Endodermal cell (in vitro differentiated cells): Measurements from ENCODE around the gene DNAJB1. TPM values are rescaled to one million over a fixed set of nuclear protein-coding genes. Genes with fewer than 3 reads are reported as not detected.

Experiments used
- DNase-seq: peaks from one replicate; pipeline ENCODE4 v3.0.0-alpha.2; 2017
- H3K27ac ChIP-seq: 2 replicates; pipeline ENCODE4 v1.5.1; 2013; ENCODE audit warnings: mild to moderate bottlenecking, low read depth, low read length, moderate library complexity
- H3K27me3 ChIP-seq: 2 replicates; pipeline ENCODE4 v1.6.1; 2013; ENCODE audit warnings: mild to moderate bottlenecking, low read length, moderate library complexity; ENCODE audit not compliant: insufficient read depth, control insufficient read depth, poor library complexity, severe bottlenecking
- H3K36me3 ChIP-seq: 2 replicates; pipeline ENCODE4 v1.7.0; 2013; ENCODE audit warnings: mild to moderate bottlenecking, low read length, moderate library complexity; ENCODE audit not compliant: control insufficient read depth, insufficient read depth
- H3K4me1 ChIP-seq: one replicate; pipeline ENCODE4 v1.7.0; 2013; ENCODE audit warnings: low read length; ENCODE audit not compliant: control insufficient read depth, insufficient read depth
- H3K4me3 ChIP-seq: 2 replicates; pipeline ENCODE4 v1.5.1; 2013; ENCODE audit warnings: mild to moderate bottlenecking, low read length, moderate library complexity
- H3K9ac ChIP-seq: 2 replicates; pipeline ENCODE4 v1.6.1; 2013; ENCODE audit warnings: mild to moderate bottlenecking, low read length, moderate library complexity; ENCODE audit not compliant: poor library complexity, severe bottlenecking; ENCODE audit errors: extremely low read depth
- H3K9me3 ChIP-seq: 2 replicates; pipeline ENCODE4 v1.6.1; 2013; ENCODE audit warnings: mild to moderate bottlenecking, low read length, moderate library complexity; ENCODE audit not compliant: control insufficient read depth
- H3K27ac Mint-ChIP-seq: 2 replicates; pipeline ENCODE4 v1.8.0; 2020; ENCODE audit warnings: mixed read lengths
- H3K27me3 Mint-ChIP-seq: 2 replicates; pipeline ENCODE4 v1.8.0; 2021; ENCODE audit warnings: mild to moderate bottlenecking, mixed read lengths; ENCODE audit not compliant: insufficient read depth
- H3K36me3 Mint-ChIP-seq: 2 replicates; pipeline ENCODE4 v1.8.0; 2020; ENCODE audit warnings: low read depth, mixed read lengths
- H3K4me1 Mint-ChIP-seq: 2 replicates; pipeline ENCODE4 v1.8.0; 2020; ENCODE audit warnings: mixed read lengths
- H3K4me3 Mint-ChIP-seq: 2 replicates; pipeline ENCODE4 v1.8.0; 2020; ENCODE audit warnings: mild to moderate bottlenecking, moderate library complexity, mixed read lengths
- H3K9me3 Mint-ChIP-seq: 2 replicates; pipeline ENCODE4 v1.8.0; 2020; ENCODE audit warnings: mild to moderate bottlenecking, mixed read lengths
- WGBS, 2 experiments: methylation state at CpG; one replicate each; pipeline versions ENCODE4 v1.1.5 to v1.1.7; 2013; ENCODE audit warnings: missing lambda C conversion rate in 2 of 2, mixed read lengths in 1 of 2; ENCODE audit not compliant: insufficient coverage in 1 of 2, insufficient read length in 1 of 2; 5-methylcytosine and 5-hydroxymethylcytosine counted together
- total RNA-seq, 2 donors: library from RNA; stranded (reverse); fragmentation: NEBNext Ultra II Directional in 1 of 2; extraction: Animal tissue kit (Norgen Biotek cat#: 25700) in 1 of 2; gene quantifications; 2 replicates in 1 of 2; 3 replicates in 1 of 2; pipeline ENCODE4 v1.2.1, GENCODE V29; 2021
- TF ChIP-seq, protein P1 (sequence below): fragments of 200-600 bp; sonication (generic); conservative IDR thresholded peaks from 2 replicates; pipeline ENCODE4 v1.5.0; 2021; ENCODE audit warnings: antibody characterized with exemption, mild to moderate bottlenecking

DNAJB1 gene
- total RNA-seq, 2 donors from 2014 or later = 66.1 to 70.0 TPM

DNA sequence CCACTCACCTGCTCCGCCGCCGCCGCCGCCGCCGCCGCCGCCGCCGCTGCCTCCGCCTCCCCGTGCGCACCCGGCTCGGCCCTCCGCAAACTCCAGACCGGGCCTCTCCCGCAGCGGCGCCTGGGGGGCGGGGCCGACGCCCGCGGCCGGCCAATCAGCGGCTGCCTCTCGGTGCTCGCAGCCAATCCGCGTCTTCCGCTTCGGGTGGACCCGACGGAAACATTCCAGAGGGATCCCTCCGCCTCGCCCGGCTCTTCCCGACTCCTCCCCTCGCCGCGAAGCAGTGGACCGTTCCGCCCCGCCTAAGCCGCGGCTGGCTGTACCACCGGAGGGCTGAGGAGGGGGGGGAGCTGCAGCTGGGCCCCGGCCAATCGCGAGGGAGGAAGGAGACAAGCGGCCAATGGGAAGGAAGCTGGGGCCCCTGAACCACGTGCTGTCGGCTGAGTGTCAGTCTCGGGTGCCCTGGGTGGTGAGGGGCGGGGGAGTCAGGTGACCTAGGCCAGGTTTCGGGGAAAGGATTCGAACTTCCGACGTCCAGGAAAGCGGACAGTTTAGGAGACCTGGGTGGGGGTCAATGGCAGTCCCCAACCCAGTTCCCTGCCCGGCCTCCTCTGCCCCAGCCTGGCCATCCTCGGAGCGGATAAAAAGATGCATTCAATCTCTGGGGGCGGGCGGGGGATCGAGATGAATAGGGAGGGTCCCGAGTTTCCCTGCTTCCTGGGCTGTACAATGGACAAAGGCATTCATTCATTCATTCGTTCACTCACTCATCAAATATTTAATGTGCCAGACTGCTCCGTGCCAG is 22.0 kb downstream of the DNAJB1 start, which contains the start of gene GIPC1:
Gene GIPC1, minus strand, starts transcription at position 99 of the 805 bp plus-strand sequence. CDS start 13,151 bp downstream, outside the sequence.
- Mint-ChIP-seq H3K4me3 (peak within 1 kb of the TSS; percentile 77), H3K9me3 (no peaks in the 10 kb centered on the region), H3K27ac (peak within 1 kb of the TSS; percentile 76), H3K36me3 (peaks cover 18% of the 10 kb centered on the region), H3K4me1 (peaks cover 2% of the 10 kb centered on the region), H3K27me3 (no peaks in the 10 kb centered on the region)
- peaks cover 3% of the 10 kb centered on the region for H3K4me1 ChIP-seq
- peak; percentile 99 for DNase-seq
- peak within 1 kb of the TSS; percentile 96 for H3K4me3 ChIP-seq
- no peaks in the 10 kb centered on the region for H3K27me3 ChIP-seq
- no peak within 1 kb of the TSS for H3K27ac ChIP-seq
- peaks cover 6% of the 10 kb centered on the region for H3K36me3 ChIP-seq
- H3K9ac ChIP-seq = peak within 1 kb of the TSS; percentile 29
- TF ChIP-seq, protein P1, sequence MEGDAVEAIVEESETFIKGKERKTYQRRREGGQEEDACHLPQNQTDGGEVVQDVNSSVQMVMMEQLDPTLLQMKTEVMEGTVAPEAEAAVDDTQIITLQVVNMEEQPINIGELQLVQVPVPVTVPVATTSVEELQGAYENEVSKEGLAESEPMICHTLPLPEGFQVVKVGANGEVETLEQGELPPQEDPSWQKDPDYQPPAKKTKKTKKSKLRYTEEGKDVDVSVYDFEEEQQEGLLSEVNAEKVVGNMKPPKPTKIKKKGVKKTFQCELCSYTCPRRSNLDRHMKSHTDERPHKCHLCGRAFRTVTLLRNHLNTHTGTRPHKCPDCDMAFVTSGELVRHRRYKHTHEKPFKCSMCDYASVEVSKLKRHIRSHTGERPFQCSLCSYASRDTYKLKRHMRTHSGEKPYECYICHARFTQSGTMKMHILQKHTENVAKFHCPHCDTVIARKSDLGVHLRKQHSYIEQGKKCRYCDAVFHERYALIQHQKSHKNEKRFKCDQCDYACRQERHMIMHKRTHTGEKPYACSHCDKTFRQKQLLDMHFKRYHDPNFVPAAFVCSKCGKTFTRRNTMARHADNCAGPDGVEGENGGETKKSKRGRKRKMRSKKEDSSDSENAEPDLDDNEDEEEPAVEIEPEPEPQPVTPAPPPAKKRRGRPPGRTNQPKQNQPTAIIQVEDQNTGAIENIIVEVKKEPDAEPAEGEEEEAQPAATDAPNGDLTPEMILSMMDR = no peak
- WGBS, 2 experiments = 10 to 33% methylated on average over 16 to 71 of the region's 71 CpGs
- H3K9me3 ChIP-seq = no peaks in the 10 kb centered on the region

- H3K9me3 ChIP-seq = no peaks in the 10 kb centered on the region
- H3K27ac ChIP-seq = no peak overlapping the region
- no peaks in the 10 kb centered on the region for H3K27me3 ChIP-seq
- no peak for DNase-seq
- peaks cover 21% of the 10 kb centered on the region for H3K36me3 Mint-ChIP-seq
- peaks cover 6% of the 10 kb centered on the region for H3K36me3 ChIP-seq
- H3K27me3 Mint-ChIP-seq = no peaks in the 10 kb centered on the region
- H3K4me3 Mint-ChIP-seq = peak overlapping the region; percentile 77
- peak overlapping the region; percentile 74 for H3K27ac Mint-ChIP-seq
- peak overlapping the region; percentile 29 for H3K9ac ChIP-seq
- TF ChIP-seq, protein P1 = no peak
- peaks cover 2% of the 10 kb centered on the region for H3K4me1 Mint-ChIP-seq
- 0% methylated on average over 5 to 28 of the region's 28 CpGs for WGBS, 2 experiments
- no peaks in the 10 kb centered on the region for H3K9me3 Mint-ChIP-seq
- H3K4me1 ChIP-seq = peaks cover 3% of the 10 kb centered on the region
- H3K4me3 ChIP-seq = peak overlapping the region; percentile 96
Observed at GRCh38 chr19:14495672-14496028, 22.5 kb downstream of the DNAJB1 start.

DNA sequence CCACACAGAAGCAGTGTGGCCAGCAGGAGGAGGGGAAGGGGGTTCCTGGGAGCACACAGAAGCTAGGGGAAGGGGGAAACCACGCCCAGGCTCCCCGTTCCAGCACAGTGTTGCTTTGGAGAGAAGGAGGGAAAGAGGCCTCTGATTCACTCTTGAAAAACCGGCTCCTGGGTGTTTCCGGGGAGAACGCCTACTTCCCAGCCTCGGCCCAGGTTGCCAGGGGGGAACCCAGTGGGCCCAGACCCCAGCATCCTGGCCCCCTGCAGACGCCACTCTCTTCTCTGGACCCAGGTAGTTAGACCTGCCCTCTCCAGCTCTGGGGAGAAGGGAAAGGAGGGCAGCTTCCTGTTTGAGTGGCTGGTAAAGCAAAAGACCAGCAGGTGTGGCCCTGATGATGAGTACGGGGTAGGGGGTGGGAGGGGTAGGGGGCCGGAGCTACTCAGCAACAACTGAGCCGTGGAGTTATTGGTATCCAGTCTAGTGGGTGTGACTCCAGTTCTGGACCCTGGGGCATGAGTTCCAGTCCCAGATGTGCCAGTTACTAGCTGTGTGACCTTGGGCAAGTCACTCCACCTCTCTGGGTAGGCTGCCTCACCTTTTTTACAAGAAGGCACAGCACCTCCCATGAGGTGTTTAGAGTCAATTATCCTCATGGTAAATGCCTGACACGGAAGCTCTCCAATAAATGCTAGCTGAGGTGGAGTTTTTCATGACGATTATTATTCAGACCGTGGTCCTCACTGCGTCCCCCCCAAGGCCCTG is 23.1 kb downstream of the DNAJB1 start:
- H3K27ac Mint-ChIP-seq = peak overlapping the region; percentile 74
- peak overlapping the region; percentile 77 for H3K4me3 Mint-ChIP-seq
- peaks cover 2% of the 10 kb centered on the region for H3K4me1 Mint-ChIP-seq
- Histone ChIP-seq H3K9ac (peak overlapping the region; percentile 29), H3K36me3 (peaks cover 6% of the 10 kb centered on the region), H3K27me3 (no peaks in the 10 kb centered on the region), H3K9me3 (no peaks in the 10 kb centered on the region), H3K27ac (no peak overlapping the region), H3K4me3 (peak overlapping the region; percentile 96), H3K4me1 (peaks cover 3% of the 10 kb centered on the region)
- 20 to 52% methylated on average over 7 to 14 of the region's 14 CpGs for WGBS, 2 experiments
- no peak for DNase-seq
- H3K9me3 Mint-ChIP-seq = no peaks in the 10 kb centered on the region
- H3K27me3 Mint-ChIP-seq = no peaks in the 10 kb centered on the region
- TF ChIP-seq, protein P1 = no peak
- H3K36me3 Mint-ChIP-seq = peaks cover 21% of the 10 kb centered on the region
